A549 (cell line): ENCODE measurements around the gene SORD. TPM values are rescaled to one million over a fixed set of nuclear protein-coding genes. Genes with fewer than 3 reads are reported as not detected.

Source experiments
- ATAC-seq, 2 experiments: fragments of 200-7000 bp in 1 of 2; fragments of >200 bp in 1 of 2; cut with Nextera tagmentation in 1 of 2; cut with Tn5 transposase in 1 of 2; 3 replicates each; pipeline versions ENCODE4 v1.8.0 to v1.9.1; 2018 to 2020; ENCODE audit warnings: mild to moderate bottlenecking in 1 of 2, moderate library complexity in 1 of 2
- CTCF ChIA-PET: fragments of 300-600 bp; sonication (Branson Sonifier 250); formaldehyde crosslinking; extraction: SDS; loops from one replicate; lab custom pipeline; 2021; ENCODE audit warnings: antibody characterized with exemption, inconsistent platforms; lab: Yijun Ruan, JAX
- POLR2A ChIA-PET: fragments of 350-600 bp; formaldehyde crosslinking; extraction: SDS; loops from one replicate; lab custom pipeline; 2021; ENCODE audit warnings: antibody characterized with exemption, inconsistent platforms; lab: Yijun Ruan, JAX
- DNase-seq, 2 experiments: peaks; one replicate each; pipeline versions ENCODE4 v3.0.0 to v3.0.0-alpha.2; 2011 to 2016; ENCODE audit warnings: low read depth in 1 of 2, low spot score in 1 of 2
- FAIRE-seq: peaks from 2 replicates; lab custom pipeline; 2011; peaks lifted over from hg19 to GRCh38; lab: Jason Lieb, UNC
- H3K27ac ChIP-seq, 2 experiments: fragments of >200 bp; sonication (Bioruptor Twin); formaldehyde crosslinking; 3 replicates each; pipeline ENCODE4 v1.5.1; 2016 to 2017
- H3K4me1 ChIP-seq: fragments of >200 bp; sonication (Bioruptor Twin); formaldehyde crosslinking; 3 replicates; pipeline ENCODE4 v1.6.1; 2016
- H3K4me2 ChIP-seq: fragments of >200 bp; sonication (Bioruptor Twin); formaldehyde crosslinking; 3 replicates; pipeline ENCODE4 v1.6.1; 2016
- H3K4me3 ChIP-seq: fragments of >200 bp; sonication (Bioruptor Twin); formaldehyde crosslinking; 3 replicates; pipeline ENCODE4 v1.5.1; 2016
- H3K9me3 ChIP-seq: fragments of >200 bp; sonication (Bioruptor Twin); formaldehyde crosslinking; 3 replicates; pipeline ENCODE4 v1.6.1; 2016
- BCL3 ChIP-seq: fragments of >200 bp; sonication (Bioruptor Twin); formaldehyde crosslinking; IDR thresholded peaks from 3 replicates; pipeline ENCODE4 v1.6.1; 2016
- CBX2 ChIP-seq: fragments of 200-600 bp; sonication (generic); IDR thresholded peaks from 2 replicates; pipeline ENCODE4 v1.6.1; 2016; ENCODE audit warnings: low read depth, mild to moderate bottlenecking, borderline replicate concordance
- EHMT2 ChIP-seq: fragments of 200-600 bp; sonication (generic); IDR thresholded peaks from 2 replicates; pipeline ENCODE4 v1.6.1; 2016; ENCODE audit warnings: antibody characterized with exemption, low read depth, mild to moderate bottlenecking, moderate library complexity
- ESRRA ChIP-seq: fragments of 150-350 bp; IDR thresholded peaks from 2 replicates; pipeline ENCODE4 v1.6.1; 2014; ENCODE audit warnings: mild to moderate bottlenecking, low read length, borderline replicate concordance
- FOSL2 ChIP-seq, 2 experiments: fragments of 450-650 bp in 1 of 2; fragments of >200 bp in 1 of 2; sonication (Bioruptor Twin) in 1 of 2; formaldehyde crosslinking; IDR thresholded peaks; 2 replicates each; pipeline versions ENCODE4 v1.5.0 to v1.6.1; 2016 to 2020; ENCODE audit warnings: mild to moderate bottlenecking in 1 of 2, moderate library complexity in 1 of 2
- GATA3 ChIP-seq: IDR thresholded peaks from 2 replicates; pipeline ENCODE4 v1.6.1; 2012; ENCODE audit warnings: borderline replicate concordance
- JUN ChIP-seq, 2 experiments: fragments of >200 bp; sonication (Bioruptor Twin); formaldehyde crosslinking; IDR thresholded peaks; 2 replicates in 1 of 2; 3 replicates in 1 of 2; pipeline ENCODE4 v1.6.1; 2016 to 2017
- KDM1A ChIP-seq: fragments of 200-600 bp; sonication (generic); IDR thresholded peaks from 2 replicates; pipeline ENCODE4 v1.6.1; 2016; ENCODE audit warnings: low read depth, mild to moderate bottlenecking
- MAZ ChIP-seq: fragments of 150-350 bp; IDR thresholded peaks from 2 replicates; pipeline ENCODE4 v1.6.1; 2014; ENCODE audit warnings: antibody characterized with exemption, low read depth, low read length, borderline replicate concordance
- NFE2L2 ChIP-seq: fragments of 150-350 bp; conservative IDR thresholded peaks from 2 replicates; pipeline ENCODE4 v1.6.1; 2014; ENCODE audit warnings: low read length
- NR3C1 ChIP-seq: fragments of >200 bp; sonication (Bioruptor Twin); formaldehyde crosslinking; IDR thresholded peaks from 3 replicates; pipeline ENCODE4 v1.6.1; 2017
- PBX3 ChIP-seq: IDR thresholded peaks from 2 replicates; pipeline ENCODE4 v1.6.1; 2012
- RAD21 ChIP-seq, 2 experiments: fragments of >200 bp in 1 of 2; sonication (Bioruptor Twin) in 1 of 2; formaldehyde crosslinking in 1 of 2; IDR thresholded peaks in 1 of 2; conservative IDR thresholded peaks in 1 of 2; 2 replicates in 1 of 2; 3 replicates in 1 of 2; pipeline ENCODE4 v1.6.1; 2012 to 2018; ENCODE audit warnings: inconsistent platforms in 1 of 2
- RFX5 ChIP-seq: fragments of 450-650 bp; IDR thresholded peaks from 2 replicates; pipeline ENCODE4 v1.7.1; 2014; ENCODE audit warnings: antibody characterized with exemption, mild to moderate bottlenecking, moderate library complexity
- SMC3 ChIP-seq: fragments of >200 bp; sonication (Bioruptor Twin); formaldehyde crosslinking; IDR thresholded peaks from 3 replicates; pipeline ENCODE4 v1.6.1; 2018; ENCODE audit warnings: inconsistent platforms
- SREBF2 ChIP-seq: fragments of 450-650 bp; IDR thresholded peaks from 2 replicates; pipeline ENCODE4 v1.6.1; 2014; ENCODE audit warnings: mild to moderate bottlenecking, moderate library complexity
- USF2 ChIP-seq: fragments of 450-650 bp; IDR thresholded peaks from 2 replicates; pipeline ENCODE4 v1.6.1; 2014; ENCODE audit warnings: antibody characterized with exemption
- ZFP36 ChIP-seq: fragments of 450-650 bp; IDR thresholded peaks from 2 replicates; pipeline ENCODE4 v1.6.1; 2014; ENCODE audit warnings: borderline replicate concordance; ENCODE audit not compliant: partially characterized antibody
- WGBS: methylation state at CpG from one replicate; pipeline ENCODE4 v1.1.6; 2017; ENCODE audit errors: missing lambda C conversion rate; 5-methylcytosine and 5-hydroxymethylcytosine counted together
- polyA plus RNA-seq, 4 experiments: library from polyadenylated mRNA; depleted of rRNA in 3 of 4; stranded (reverse); fragments of >200 nt; fragmentation: RNase III in 1 of 4; extraction: RNeasy Plus Mini Kit Qiagen cat#74134 plus additional on column Dnase treatment in 1 of 4; gene quantifications; 2 replicates in 3 of 4; 3 replicates in 1 of 4; pipeline ENCODE4 v1.2.3, GENCODE V29; 2011 to 2017

Gene SORD
- polyA plus RNA-seq, 2 of the 4 experiments (the other 2 are of a cell fraction): 37.6 to 49.8 TPM

GRCh38 chr15:45087513-45087912, 64.5 kb downstream of the SORD start:
- Histone ChIP-seq H3K4me2 (no peak overlapping the region), H3K4me1 (peaks cover 4% of the 10 kb centered on the region; the same call in 1 of the 3 replicates), H3K27ac (no peak overlapping the region), H3K9me3 (no peaks in the 10 kb centered on the region), H3K4me3 (no peak overlapping the region)
- ATAC-seq (peak; percentile 74 to 78; a peak in 5 of 6 replicates), DNase-seq (no peak), FAIRE-seq (no peak)
- ChIA-PET POLR2A (no interaction called here), CTCF (interaction anchor here (1.3 to 1.5 kb wide), 2 partner anchors 10 to 27 kb away, joined by 4 read pairs; partner anchors contain the start of genes DUOX2 and DUOXA2)
- WGBS: 26% methylated on average over 1 of the region's 1 CpG
- TF ChIP-seq BCL3: no peak
- TF ChIP-seq NFE2L2: no peak
- TF ChIP-seq MAZ: no peak
- no peak for TF ChIP-seq KDM1A
- no peak for TF ChIP-seq JUN (IDR thresholded peaks at IDR 0.05)
- no peak for TF ChIP-seq PBX3
- TF ChIP-seq RFX5: no peak
- no peak for TF ChIP-seq ZFP36

- peaks cover 4% of the 10 kb centered on the region; the same call in 1 of the 3 replicates for H3K4me1 ChIP-seq
- DNase-seq (no peak), ATAC-seq (no peak), FAIRE-seq (no peak)
- TF ChIP-seq PBX3 (no peak), MAZ (no peak), GATA3 (no peak), NR3C1 (no peak), RAD21 (conservative IDR thresholded peaks at IDR 0.05 in 1 of 2, IDR thresholded peaks at IDR 0.05 in 1 of 2) (no peak), SREBF2 (no peak), FOSL2 (IDR thresholded peaks at IDR 0.05) (no peak), FOSL2 (CRISPR knock-in tag; IDR thresholded peaks at IDR 0.05) (no peak), CBX2 (no peak), SMC3 (no peak), USF2 (no peak), JUN (IDR thresholded peaks at IDR 0.05) (no peak), RFX5 (no peak), EHMT2 (no peak), ESRRA (no peak)
- ChIA-PET POLR2A (interaction anchor here (1.8 kb wide), 1 partner anchor 66 kb away, joined by 5 read pairs; the partner anchor contains the start of gene SORD), CTCF (interaction anchor here (0.5 to 1.3 kb wide), 3 partner anchors 25 to 1059 kb away, joined by 4 read pairs; partner anchors contain the start of genes DUOX2 and DUOXA2)
- H3K4me2 ChIP-seq: no peak overlapping the region
- no peaks in the 10 kb centered on the region for H3K9me3 ChIP-seq
- WGBS: 73% methylated on average over 10 of the region's 10 CpGs
- H3K4me3 ChIP-seq: no peak overlapping the region
- H3K27ac ChIP-seq: no peak overlapping the region
These were observed 66.1 kb downstream of the SORD start for GRCh38 chr15:45088801-45089711.
